ENCODE results near the gene TFCP2L1. TPM values are rescaled to one million over a fixed set of nuclear protein-coding genes. Genes with fewer than 3 reads are reported as not detected.
"Not testable (repeated sequence)": the region's sequence is repeated elsewhere in the genome, so short reads cannot be mapped to it uniquely, and the experiment has no call there.

The TFCP2L1 gene
- total RNA-seq, 1 donor from 2014 or later = not detected

DNA sequence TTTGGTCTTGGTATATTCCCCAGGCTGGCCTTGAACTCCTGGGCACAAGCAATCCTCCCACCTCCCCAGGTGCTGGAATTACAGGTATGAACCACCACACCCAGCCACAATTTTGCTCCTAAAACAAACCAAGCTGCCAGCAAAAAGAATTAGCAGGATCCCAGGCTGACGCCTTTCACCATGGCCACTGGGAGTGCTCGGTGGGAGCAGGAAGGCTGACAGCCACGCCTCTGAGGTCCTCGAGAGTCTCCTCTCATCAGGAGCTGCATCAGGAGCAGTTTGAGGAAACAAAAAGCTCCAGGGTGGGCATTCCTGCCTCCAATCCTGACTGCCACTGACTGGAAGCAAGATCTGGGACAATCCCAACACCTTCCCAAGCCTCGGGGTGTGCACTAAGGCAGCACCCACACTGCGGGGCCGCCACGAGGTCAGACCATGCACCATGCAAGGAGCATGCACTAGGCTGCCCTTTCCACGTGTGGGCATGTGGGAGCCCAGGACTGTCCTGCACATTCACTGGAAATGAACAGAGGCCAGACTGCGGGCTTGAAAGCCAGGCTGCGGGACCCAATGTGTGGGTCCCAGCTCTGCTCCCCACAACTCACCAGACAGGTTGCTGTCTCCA lies 51.4 kb downstream of the TFCP2L1 start:
- Mint-ChIP-seq H3K27ac (ENCODE audit: unreplicated experiment) (no peak overlapping the region), H3K36me3 (ENCODE audit: low read depth) (no peaks in the 10 kb centered on the region), H3K4me3 (no peak overlapping the region), H3K4me1 (no peaks in the 10 kb centered on the region), H3K9me3 (no peaks in the 10 kb centered on the region), H3K27me3 (ENCODE audit: low read depth) (no peaks in the 10 kb centered on the region)
- TF ChIP-seq, protein P1, sequence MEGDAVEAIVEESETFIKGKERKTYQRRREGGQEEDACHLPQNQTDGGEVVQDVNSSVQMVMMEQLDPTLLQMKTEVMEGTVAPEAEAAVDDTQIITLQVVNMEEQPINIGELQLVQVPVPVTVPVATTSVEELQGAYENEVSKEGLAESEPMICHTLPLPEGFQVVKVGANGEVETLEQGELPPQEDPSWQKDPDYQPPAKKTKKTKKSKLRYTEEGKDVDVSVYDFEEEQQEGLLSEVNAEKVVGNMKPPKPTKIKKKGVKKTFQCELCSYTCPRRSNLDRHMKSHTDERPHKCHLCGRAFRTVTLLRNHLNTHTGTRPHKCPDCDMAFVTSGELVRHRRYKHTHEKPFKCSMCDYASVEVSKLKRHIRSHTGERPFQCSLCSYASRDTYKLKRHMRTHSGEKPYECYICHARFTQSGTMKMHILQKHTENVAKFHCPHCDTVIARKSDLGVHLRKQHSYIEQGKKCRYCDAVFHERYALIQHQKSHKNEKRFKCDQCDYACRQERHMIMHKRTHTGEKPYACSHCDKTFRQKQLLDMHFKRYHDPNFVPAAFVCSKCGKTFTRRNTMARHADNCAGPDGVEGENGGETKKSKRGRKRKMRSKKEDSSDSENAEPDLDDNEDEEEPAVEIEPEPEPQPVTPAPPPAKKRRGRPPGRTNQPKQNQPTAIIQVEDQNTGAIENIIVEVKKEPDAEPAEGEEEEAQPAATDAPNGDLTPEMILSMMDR (conservative IDR thresholded peaks at IDR 0.05) = no peak
- no peak for DNase-seq (ENCODE audit: low read depth, low spot score)

DNA sequence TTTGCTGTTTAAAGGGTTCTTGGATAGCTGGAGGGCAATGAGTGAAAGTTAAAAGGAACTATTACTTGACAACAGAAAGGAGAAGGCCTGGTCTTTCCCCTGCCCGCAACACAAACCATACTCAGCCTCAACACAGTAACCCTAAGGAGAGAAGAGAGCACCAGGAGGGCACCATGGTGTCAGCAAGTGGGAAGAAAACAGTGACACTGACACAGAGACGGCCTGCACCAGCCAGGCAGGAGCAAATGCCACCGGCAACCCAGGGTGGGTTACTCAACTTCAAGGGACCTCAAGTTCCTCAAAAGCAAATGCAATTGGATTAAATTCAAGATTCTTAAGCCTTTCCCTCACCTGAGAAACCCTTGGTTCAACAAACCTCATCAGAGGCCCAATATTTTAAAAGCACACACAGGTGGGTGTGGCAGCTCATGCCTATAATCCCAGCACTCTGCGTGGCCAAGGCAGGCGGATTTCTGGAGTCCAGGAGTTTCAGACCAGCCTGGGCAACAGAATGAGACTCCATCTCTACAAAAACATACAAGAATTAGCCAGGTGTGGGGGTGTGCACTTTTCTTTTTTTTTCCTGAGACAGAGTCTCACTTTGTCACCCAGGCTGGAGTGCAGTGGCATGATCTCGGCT lies 52.3 kb downstream of the TFCP2L1 start:
- Mint-ChIP-seq H3K4me3 (no peak overlapping the region), H3K27me3 (ENCODE audit: low read depth) (no peaks in the 10 kb centered on the region), H3K27ac (ENCODE audit: unreplicated experiment) (peak overlapping the region; percentile 57), H3K9me3 (no peaks in the 10 kb centered on the region), H3K4me1 (peaks cover 2% of the 10 kb centered on the region), H3K36me3 (ENCODE audit: low read depth) (no peaks in the 10 kb centered on the region)
- DNase-seq (ENCODE audit: low read depth, low spot score) = no peak
- TF ChIP-seq, protein P1 (conservative IDR thresholded peaks at IDR 0.05) = no peak

DNA sequence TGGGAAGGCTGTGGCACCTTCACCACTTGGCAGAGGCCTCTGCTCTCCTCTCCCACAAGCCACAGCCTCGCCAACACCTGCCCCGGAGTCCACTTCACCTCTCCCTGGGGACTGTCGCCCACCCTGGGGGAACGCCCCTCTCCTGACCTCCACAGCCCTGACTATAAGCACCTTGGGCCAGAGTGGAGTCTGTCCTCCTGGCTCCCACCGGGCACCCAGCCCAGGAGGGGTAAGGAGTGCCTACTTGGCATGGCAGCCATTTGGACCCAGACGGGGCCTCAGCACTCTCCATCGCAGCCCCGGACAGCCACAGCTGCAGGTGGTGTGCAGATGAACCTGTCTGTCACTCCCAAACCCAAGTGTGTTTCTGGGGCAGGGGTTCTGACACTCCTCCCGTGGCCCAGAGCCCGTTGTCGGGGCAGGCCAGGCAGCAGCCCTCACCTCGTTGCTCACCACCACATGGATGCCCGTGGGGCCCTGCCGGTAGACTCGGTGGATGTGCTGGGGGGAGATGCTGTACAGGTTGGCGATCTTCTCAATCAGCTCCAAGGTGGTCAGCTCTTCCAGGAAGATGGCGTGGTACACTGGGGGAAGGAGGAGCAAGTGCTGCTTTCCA lies 53.5 kb downstream of the TFCP2L1 start:
- Mint-ChIP-seq H3K4me3 (no peak overlapping the region), H3K36me3 (ENCODE audit: low read depth) (no peaks in the 10 kb centered on the region), H3K4me1 (peaks cover 4% of the 10 kb centered on the region), H3K27ac (ENCODE audit: unreplicated experiment) (no peak overlapping the region), H3K27me3 (ENCODE audit: low read depth) (no peaks in the 10 kb centered on the region), H3K9me3 (no peaks in the 10 kb centered on the region)
- DNase-seq (ENCODE audit: low read depth, low spot score) = no peak
- TF ChIP-seq, protein P1 (conservative IDR thresholded peaks at IDR 0.05) = no peak

DNA sequence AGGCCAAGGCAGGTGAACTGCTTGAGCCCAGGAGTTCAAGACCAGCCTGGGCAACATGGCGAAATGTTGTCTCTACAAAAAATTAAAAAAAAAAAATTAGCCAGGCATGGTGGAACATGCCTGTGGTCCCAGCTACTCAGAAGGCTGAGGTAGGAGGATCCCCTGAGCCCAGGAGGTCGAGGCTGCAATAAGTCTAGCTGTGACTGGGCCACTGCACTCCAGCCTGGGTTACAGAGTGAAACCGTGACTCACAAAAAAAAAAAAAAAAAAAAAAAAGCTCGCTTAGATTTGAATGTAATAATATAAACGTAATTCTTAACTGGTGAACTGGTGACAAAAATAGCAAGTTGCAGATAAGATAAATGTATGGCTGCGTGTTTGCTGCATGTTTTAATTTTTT lies 56.5 kb downstream of the TFCP2L1 start:
- no peak for DNase-seq (ENCODE audit: low read depth, low spot score)
- Mint-ChIP-seq H3K4me3 (no peak overlapping the region), H3K9me3 (no peaks in the 10 kb centered on the region), H3K4me1 (peaks cover 4% of the 10 kb centered on the region), H3K36me3 (ENCODE audit: low read depth) (no peaks in the 10 kb centered on the region), H3K27me3 (ENCODE audit: low read depth) (no peaks in the 10 kb centered on the region), H3K27ac (ENCODE audit: unreplicated experiment) (no peak overlapping the region)
- TF ChIP-seq, protein P1 (conservative IDR thresholded peaks at IDR 0.05) = no peak

DNA sequence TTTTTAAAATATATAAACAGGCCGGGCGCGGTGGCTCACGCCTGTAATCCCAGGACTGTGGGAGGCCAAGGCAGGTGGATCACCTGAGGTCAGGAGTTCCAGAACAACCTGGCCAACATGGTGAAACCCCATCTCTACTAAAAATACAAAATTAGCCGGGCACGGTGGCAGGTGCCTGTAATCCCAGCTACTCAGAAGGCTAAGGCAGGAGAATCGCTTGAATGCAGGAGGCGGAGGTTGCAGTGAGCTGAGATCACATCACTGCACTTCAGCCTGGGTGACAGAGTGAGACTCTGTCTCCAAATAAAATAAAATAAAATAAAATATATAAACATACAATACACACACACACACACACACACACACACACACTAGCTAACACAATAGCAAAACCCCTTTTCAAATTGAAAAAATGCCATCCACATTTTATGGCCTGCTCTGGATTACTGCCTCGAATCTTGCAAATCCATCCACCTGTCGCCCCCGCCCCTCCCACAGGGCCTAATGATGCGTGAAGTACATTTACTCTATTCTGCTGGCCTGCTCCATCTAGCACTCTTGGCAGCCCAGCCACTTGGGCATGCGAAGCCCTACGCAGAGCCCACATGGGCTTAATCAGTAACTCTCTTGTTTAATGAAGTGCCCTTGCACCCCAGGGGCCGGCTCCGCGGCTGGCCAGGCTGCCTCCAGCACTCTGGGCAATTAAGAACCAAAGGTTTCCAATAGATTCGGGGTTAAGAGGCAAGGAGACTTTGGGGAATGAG lies 57.4 kb downstream of the TFCP2L1 start:
- H3K4me3 Mint-ChIP-seq; H3K36me3 Mint-ChIP-seq (ENCODE audit: low read depth); H3K9me3 Mint-ChIP-seq; H3K27me3 Mint-ChIP-seq (ENCODE audit: low read depth); DNase-seq (ENCODE audit: low read depth, low spot score); H3K4me1 Mint-ChIP-seq: not testable (repeated sequence)
- peak overlapping the region; percentile 40 for H3K27ac Mint-ChIP-seq (ENCODE audit: unreplicated experiment)

DNA sequence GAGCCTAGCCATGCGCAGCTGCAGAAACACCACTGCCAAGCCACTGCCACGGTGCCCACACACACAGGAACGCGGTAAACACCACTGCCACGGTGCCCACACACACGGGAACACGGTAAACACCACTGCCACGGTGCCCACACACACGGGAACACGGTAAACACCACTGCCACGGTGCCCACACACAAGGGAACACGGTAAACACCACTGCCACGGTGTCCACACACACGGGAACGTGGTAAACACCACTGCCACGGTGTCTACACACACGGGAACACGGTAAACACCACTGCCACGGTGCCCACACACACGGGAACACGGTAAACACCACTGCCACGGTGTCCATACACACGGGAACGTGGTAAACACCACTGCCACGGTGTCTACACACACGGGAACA lies 59.3 kb downstream of the TFCP2L1 start:
- H3K27ac Mint-ChIP-seq (ENCODE audit: unreplicated experiment); H3K36me3 Mint-ChIP-seq (ENCODE audit: low read depth); H3K4me1 Mint-ChIP-seq; H3K27me3 Mint-ChIP-seq (ENCODE audit: low read depth); H3K9me3 Mint-ChIP-seq; H3K4me3 Mint-ChIP-seq; DNase-seq (ENCODE audit: low read depth, low spot score): not testable (repeated sequence)
